Measurements from ENCODE around the gene VWA3A. TPM values are rescaled to one million over a fixed set of nuclear protein-coding genes. Genes with fewer than 3 reads are reported as not detected.
"Not testable (repeated sequence)": the region's sequence is repeated elsewhere in the genome, so short reads cannot be mapped to it uniquely, and the experiment has no call there.

VWA3A gene
- total RNA-seq, 1 donor from 2014 or later: 2.6 TPM

- H3K36me3 ChIP-seq: no peaks in the 10 kb centered on the region
- ATAC-seq (peak; percentile 79), DNase-seq (no peak)
- H3K9me3 ChIP-seq: no peaks in the 10 kb centered on the region
- no peaks in the 10 kb centered on the region for H3K4me1 ChIP-seq
- no peak overlapping the region for H3K4me3 ChIP-seq
- no peak overlapping the region for H3K27ac ChIP-seq
- no peaks in the 10 kb centered on the region for H3K27me3 ChIP-seq
- TF ChIP-seq CTCF (IDR thresholded peaks at IDR 0.05): peak; percentile 8
- intact Hi-C loops (cut with DNase I): no loop called here
Observed at GRCh38 chr16:22123146-22123545, 30.8 kb downstream of the VWA3A start.

DNA sequence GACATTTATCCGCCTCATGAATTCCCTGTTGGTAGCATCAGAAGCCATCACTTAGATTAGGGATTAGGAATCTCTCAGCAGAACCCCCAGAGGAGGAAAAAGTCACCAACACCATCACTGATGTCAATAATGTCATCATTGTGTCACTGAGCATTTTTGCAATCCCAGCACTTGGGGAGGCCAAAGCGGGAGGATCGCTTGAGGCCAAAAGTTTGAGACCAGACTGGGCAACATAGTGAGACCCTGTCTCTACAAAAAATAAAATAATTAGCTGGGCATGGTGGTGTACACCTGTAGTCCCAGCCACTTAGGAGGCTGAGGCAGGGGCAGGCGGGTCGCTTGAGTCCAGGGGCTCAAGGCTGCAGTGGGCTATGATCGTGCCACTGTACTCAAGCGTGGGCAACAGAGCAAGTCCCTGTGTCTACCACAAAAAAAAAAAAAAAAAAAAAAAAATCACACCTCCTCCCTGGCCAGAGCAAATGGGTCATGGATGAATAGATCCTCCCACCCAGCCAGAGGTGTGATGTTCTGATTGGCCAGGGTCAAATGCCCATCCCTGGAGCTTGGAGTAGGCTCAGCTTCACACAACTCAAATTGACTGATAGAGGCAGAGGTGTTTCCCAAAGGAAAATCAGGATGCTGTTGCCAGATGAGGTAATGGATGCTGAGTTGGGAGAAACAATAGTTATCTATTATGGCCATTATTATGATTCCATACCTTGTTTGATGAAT lies 31.6 kb downstream of the VWA3A start:
- no peaks in the 10 kb centered on the region for H3K36me3 ChIP-seq
- H3K27me3 ChIP-seq: no peaks in the 10 kb centered on the region
- H3K4me3 ChIP-seq: no peak overlapping the region
- no peaks in the 10 kb centered on the region for H3K9me3 ChIP-seq
- intact Hi-C loops (cut with DNase I): no loop called here
- H3K27ac ChIP-seq: no peak overlapping the region
- DNase-seq (no peak), ATAC-seq (no peak)
- H3K4me1 ChIP-seq: no peaks in the 10 kb centered on the region
- TF ChIP-seq CTCF (IDR thresholded peaks at IDR 0.05): no peak

DNA sequence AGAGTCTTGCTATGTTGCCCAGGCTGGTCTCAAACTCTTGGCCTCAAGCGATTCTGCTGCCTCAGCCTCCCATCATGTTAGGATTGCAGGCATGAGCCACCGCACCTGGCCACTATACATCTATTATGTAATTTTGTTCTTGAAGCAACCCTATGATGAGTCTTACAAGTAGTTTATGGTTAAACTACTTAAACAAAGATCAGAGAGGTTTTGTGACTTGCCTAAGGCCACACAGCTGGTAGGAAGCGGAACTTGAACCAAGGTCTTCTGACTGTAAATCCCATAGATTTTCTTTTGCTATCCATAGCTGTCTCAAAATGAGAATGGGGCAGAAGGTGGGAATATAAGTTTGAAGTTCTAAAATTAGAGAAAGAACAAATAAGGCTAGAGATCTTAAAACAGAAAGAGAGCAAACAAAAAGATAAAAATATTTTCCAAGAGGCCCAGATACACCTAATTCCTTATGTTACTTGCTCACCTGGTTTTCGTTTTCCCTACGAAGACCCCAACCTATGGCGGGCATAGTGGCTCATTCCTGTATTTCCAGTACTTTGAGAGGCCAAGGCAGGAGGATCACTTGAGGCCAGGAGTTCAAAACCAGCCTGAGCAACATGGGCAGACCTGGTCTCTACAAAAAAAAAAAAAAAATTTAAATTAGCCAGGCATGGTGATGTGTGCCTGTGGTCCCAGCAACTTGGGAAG lies 32.4 kb downstream of the VWA3A start:
- Histone ChIP-seq H3K27me3 (no peaks in the 10 kb centered on the region), H3K9me3 (no peaks in the 10 kb centered on the region), H3K27ac (no peak overlapping the region), H3K4me1 (no peaks in the 10 kb centered on the region), H3K4me3 (no peak overlapping the region), H3K36me3 (no peaks in the 10 kb centered on the region)
- no peak for TF ChIP-seq CTCF (IDR thresholded peaks at IDR 0.05)
- ATAC-seq: no peak
- intact Hi-C loops (cut with DNase I): no loop called here
- no peak for DNase-seq

- ATAC-seq: no peak
- DNase-seq: no peak
- H3K4me3 ChIP-seq: no peak overlapping the region
- TF ChIP-seq CTCF (IDR thresholded peaks at IDR 0.05): no peak
- H3K9me3 ChIP-seq: no peaks in the 10 kb centered on the region
- intact Hi-C loops (cut with DNase I): no loop called here
- H3K27ac ChIP-seq: no peak overlapping the region
- H3K4me1 ChIP-seq: no peaks in the 10 kb centered on the region
- H3K27me3 ChIP-seq: no peaks in the 10 kb centered on the region
- H3K36me3 ChIP-seq: no peaks in the 10 kb centered on the region
Observed at GRCh38 chr16:22126037-22126558, 33.8 kb downstream of the VWA3A start.

DNA sequence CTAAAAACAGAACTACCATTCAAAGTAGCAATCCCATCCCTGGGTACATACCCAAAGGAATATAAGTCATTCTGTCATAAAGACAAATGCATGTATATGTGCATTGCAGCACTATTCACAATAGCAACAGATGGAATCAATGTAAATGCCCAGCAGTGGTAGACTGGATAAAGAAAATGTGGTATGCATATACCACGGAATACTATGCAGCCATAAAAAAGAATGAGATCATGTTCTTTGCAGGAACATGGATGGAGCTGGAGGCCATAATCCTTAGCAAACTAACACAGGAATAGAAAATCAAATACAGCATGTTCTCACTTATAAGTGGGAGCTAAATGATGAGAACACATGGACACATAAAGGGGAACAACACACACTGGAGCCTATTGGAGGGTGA lies 36.2 kb downstream of the VWA3A start:
- H3K27me3 ChIP-seq; H3K4me1 ChIP-seq; DNase-seq; H3K4me3 ChIP-seq; H3K27ac ChIP-seq; intact Hi-C loops (cut with DNase I); H3K36me3 ChIP-seq; H3K9me3 ChIP-seq; ATAC-seq: not testable (repeated sequence)

DNA sequence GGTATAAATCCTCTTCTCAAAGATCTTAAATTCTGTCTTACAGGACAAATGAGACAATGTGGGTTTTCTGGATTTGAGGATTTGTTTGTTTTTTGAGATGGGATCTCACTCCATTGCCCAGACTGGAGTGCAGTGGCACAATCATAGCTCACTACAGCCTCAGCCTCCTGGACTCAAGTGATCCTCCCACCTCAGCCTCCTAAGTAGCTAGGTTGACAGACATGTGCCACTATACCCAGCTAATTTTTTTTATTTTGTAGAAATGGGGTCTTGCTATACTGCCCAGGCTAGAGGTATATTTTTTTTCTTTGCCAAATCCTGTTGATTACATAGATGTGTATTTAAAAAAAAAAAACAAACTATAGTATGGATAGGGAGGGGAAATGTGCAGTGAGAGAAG lies 38.2 kb downstream of the VWA3A start:
- Histone ChIP-seq H3K36me3 (no peaks in the 10 kb centered on the region), H3K4me3 (no peak overlapping the region), H3K27ac (no peak overlapping the region), H3K4me1 (no peaks in the 10 kb centered on the region), H3K9me3 (no peaks in the 10 kb centered on the region), H3K27me3 (no peaks in the 10 kb centered on the region)
- ATAC-seq: no peak
- TF ChIP-seq CTCF (IDR thresholded peaks at IDR 0.05): no peak
- no peak for DNase-seq
- intact Hi-C loops (cut with DNase I): no loop called here
